IPS-20b (cell line): ENCODE results near the gene BIK.

Source experiments
- H3K27ac ChIP-seq: one replicate; pipeline ENCODE4 v1.5.1; 2013; ENCODE audit warnings: low read length
- H3K27me3 ChIP-seq: 2 replicates; pipeline ENCODE4 v1.6.1; 2013; ENCODE audit warnings: mild to moderate bottlenecking, low read length, inconsistent platforms; ENCODE audit not compliant: insufficient read depth
- H3K36me3 ChIP-seq: 2 replicates; pipeline ENCODE4 v1.6.1; 2013; ENCODE audit warnings: low read depth, mild to moderate bottlenecking, inconsistent platforms, low read length, moderate library complexity; ENCODE audit not compliant: insufficient read depth
- H3K4me1 ChIP-seq: 2 replicates; pipeline ENCODE4 v1.6.1; 2013; ENCODE audit warnings: mild to moderate bottlenecking, control low read depth, inconsistent platforms, low read length, moderate library complexity; ENCODE audit not compliant: insufficient read depth
- H3K4me3 ChIP-seq: 2 replicates; pipeline ENCODE4 v1.5.1; 2013; ENCODE audit warnings: mild to moderate bottlenecking, low read length, inconsistent platforms
- H3K9ac ChIP-seq: 2 replicates; pipeline ENCODE4 v1.6.1; 2013; ENCODE audit warnings: low read depth, mild to moderate bottlenecking, inconsistent platforms, low read length, moderate library complexity
- H3K9me3 ChIP-seq: 2 replicates; pipeline ENCODE4 v1.6.1; 2013; ENCODE audit warnings: mild to moderate bottlenecking, low read depth, low read length, inconsistent platforms; ENCODE audit not compliant: insufficient read depth

Gene BIK

GRCh38 chr22:43168471-43169309, 58.1 kb downstream of the BIK start:
- Histone ChIP-seq H3K27ac (no peak overlapping the region), H3K36me3 (peaks cover 57% of the 10 kb centered on the region), H3K4me1 (no peaks in the 10 kb centered on the region), H3K9ac (no peak overlapping the region), H3K9me3 (no peaks in the 10 kb centered on the region), H3K27me3 (no peaks in the 10 kb centered on the region), H3K4me3 (no peak overlapping the region)

- no peaks in the 10 kb centered on the region for H3K27me3 ChIP-seq
- no peak overlapping the region for H3K27ac ChIP-seq
- no peak overlapping the region for H3K4me3 ChIP-seq
- H3K36me3 ChIP-seq, result peaks cover 65% of the 10 kb centered on the region
- no peak overlapping the region for H3K9ac ChIP-seq
- H3K9me3 ChIP-seq, result no peaks in the 10 kb centered on the region
- no peaks in the 10 kb centered on the region for H3K4me1 ChIP-seq
These were observed 59.0 kb downstream of the BIK start for GRCh38 chr22:43169310-43170130.

- peaks cover 71% of the 10 kb centered on the region for H3K36me3 ChIP-seq
- H3K9ac ChIP-seq, result no peak overlapping the region
- no peaks in the 10 kb centered on the region for H3K27me3 ChIP-seq
- no peaks in the 10 kb centered on the region for H3K4me1 ChIP-seq
- no peak overlapping the region for H3K27ac ChIP-seq
- H3K4me3 ChIP-seq, result no peak overlapping the region
- no peaks in the 10 kb centered on the region for H3K9me3 ChIP-seq
These were observed 59.6 kb downstream of the BIK start for GRCh38 chr22:43170131-43170480.

GRCh38 chr22:43171019-43171491, 60.5 kb downstream of the BIK start:
- Histone ChIP-seq H3K27ac (no peak overlapping the region), H3K4me3 (no peak overlapping the region), H3K9ac (no peak overlapping the region), H3K9me3 (no peaks in the 10 kb centered on the region), H3K4me1 (no peaks in the 10 kb centered on the region), H3K27me3 (no peaks in the 10 kb centered on the region), H3K36me3 (peaks cover 81% of the 10 kb centered on the region)

GRCh38 chr22:43171607-43172006, 61.1 kb downstream of the BIK start:
- Histone ChIP-seq H3K27me3 (no peaks in the 10 kb centered on the region), H3K36me3 (peaks cover 83% of the 10 kb centered on the region), H3K9ac (no peak overlapping the region), H3K4me3 (no peak overlapping the region), H3K4me1 (no peaks in the 10 kb centered on the region), H3K27ac (no peak overlapping the region), H3K9me3 (no peaks in the 10 kb centered on the region)

GRCh38 chr22:43172191-43172590, 61.6 kb downstream of the BIK start:
- no peak overlapping the region for H3K27ac ChIP-seq
- H3K9ac ChIP-seq, result no peak overlapping the region
- peaks cover 87% of the 10 kb centered on the region for H3K36me3 ChIP-seq
- H3K9me3 ChIP-seq, result no peaks in the 10 kb centered on the region
- H3K4me3 ChIP-seq, result no peak overlapping the region
- H3K4me1 ChIP-seq, result no peaks in the 10 kb centered on the region
- no peaks in the 10 kb centered on the region for H3K27me3 ChIP-seq

- H3K27ac ChIP-seq, result no peak overlapping the region
- no peaks in the 10 kb centered on the region for H3K4me1 ChIP-seq
- no peaks in the 10 kb centered on the region for H3K27me3 ChIP-seq
- no peak overlapping the region for H3K4me3 ChIP-seq
- H3K36me3 ChIP-seq, result peaks cover 83% of the 10 kb centered on the region
- H3K9ac ChIP-seq, result no peak overlapping the region
- H3K9me3 ChIP-seq, result no peaks in the 10 kb centered on the region
These were observed 63.0 kb downstream of the BIK start for GRCh38 chr22:43173566-43173965.

GRCh38 chr22:43173976-43174720, 63.6 kb downstream of the BIK start:
- no peaks in the 10 kb centered on the region for H3K27me3 ChIP-seq
- H3K4me1 ChIP-seq, result no peaks in the 10 kb centered on the region
- no peak overlapping the region for H3K9ac ChIP-seq
- H3K9me3 ChIP-seq, result no peaks in the 10 kb centered on the region
- H3K27ac ChIP-seq, result no peak overlapping the region
- peaks cover 88% of the 10 kb centered on the region for H3K36me3 ChIP-seq
- no peak overlapping the region for H3K4me3 ChIP-seq

GRCh38 chr22:43174941-43175531, 64.5 kb downstream of the BIK start:
- Histone ChIP-seq H3K36me3 (peaks cover 91% of the 10 kb centered on the region), H3K9ac (no peak overlapping the region), H3K4me3 (no peak overlapping the region), H3K27ac (no peak overlapping the region), H3K27me3 (no peaks in the 10 kb centered on the region), H3K4me1 (no peaks in the 10 kb centered on the region), H3K9me3 (no peaks in the 10 kb centered on the region)

- Histone ChIP-seq H3K27ac (no peak overlapping the region), H3K9ac (no peak overlapping the region), H3K27me3 (no peaks in the 10 kb centered on the region), H3K36me3 (peaks cover 90% of the 10 kb centered on the region), H3K9me3 (no peaks in the 10 kb centered on the region), H3K4me1 (no peaks in the 10 kb centered on the region), H3K4me3 (no peak overlapping the region)
These were observed 65.5 kb downstream of the BIK start for GRCh38 chr22:43176090-43176489.

GRCh38 chr22:43177479-43177878, 66.9 kb downstream of the BIK start:
- H3K9ac ChIP-seq, result no peak overlapping the region
- H3K36me3 ChIP-seq, result peaks cover 89% of the 10 kb centered on the region
- no peaks in the 10 kb centered on the region for H3K9me3 ChIP-seq
- H3K4me1 ChIP-seq, result no peaks in the 10 kb centered on the region
- H3K4me3 ChIP-seq, result no peak overlapping the region
- H3K27me3 ChIP-seq, result no peaks in the 10 kb centered on the region
- H3K27ac ChIP-seq, result no peak overlapping the region
